PC-3 (cell line): ENCODE measurements around the gene ABCB8.

Source experiments
- EZH2 ChIP-seq: fragments of 300-600 bp; sonication (generic); IDR thresholded peaks from one replicate; pipeline ENCODE4 v1.6.1; 2017; ENCODE audit warnings: antibody characterized with exemption, mild to moderate bottlenecking, low read length; ENCODE audit not compliant: unreplicated experiment
- TF ChIP-seq, protein P1 (sequence below): fragments of 300-600 bp; sonication (generic); conservative IDR thresholded peaks from 2 replicates; pipeline ENCODE4 v1.5.1; 2017; ENCODE audit warnings: antibody characterized with exemption, low read depth, mild to moderate bottlenecking, low read length

DNA sequence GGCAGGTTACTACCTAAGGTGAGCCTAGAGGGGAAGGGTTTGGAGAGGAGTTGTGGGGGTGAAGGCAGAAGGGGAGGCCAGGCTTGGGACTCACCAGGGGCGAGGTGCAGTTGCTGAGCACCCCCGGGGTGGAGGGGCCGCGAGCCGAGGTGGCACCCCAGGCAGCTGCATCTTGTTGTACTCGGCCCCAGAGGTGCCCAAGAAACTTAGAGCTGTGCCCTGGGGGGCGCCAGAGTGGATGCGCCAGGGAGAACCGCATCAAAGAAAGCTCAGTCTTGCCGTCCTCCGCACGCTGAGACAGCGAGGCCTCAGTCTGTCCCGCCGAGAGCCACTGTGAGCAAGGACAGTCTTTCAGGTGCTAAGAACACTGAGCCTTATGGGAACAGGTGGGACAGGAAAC, 11.3 kb upstream of the ABCB8 start:
- TF ChIP-seq, protein P1, sequence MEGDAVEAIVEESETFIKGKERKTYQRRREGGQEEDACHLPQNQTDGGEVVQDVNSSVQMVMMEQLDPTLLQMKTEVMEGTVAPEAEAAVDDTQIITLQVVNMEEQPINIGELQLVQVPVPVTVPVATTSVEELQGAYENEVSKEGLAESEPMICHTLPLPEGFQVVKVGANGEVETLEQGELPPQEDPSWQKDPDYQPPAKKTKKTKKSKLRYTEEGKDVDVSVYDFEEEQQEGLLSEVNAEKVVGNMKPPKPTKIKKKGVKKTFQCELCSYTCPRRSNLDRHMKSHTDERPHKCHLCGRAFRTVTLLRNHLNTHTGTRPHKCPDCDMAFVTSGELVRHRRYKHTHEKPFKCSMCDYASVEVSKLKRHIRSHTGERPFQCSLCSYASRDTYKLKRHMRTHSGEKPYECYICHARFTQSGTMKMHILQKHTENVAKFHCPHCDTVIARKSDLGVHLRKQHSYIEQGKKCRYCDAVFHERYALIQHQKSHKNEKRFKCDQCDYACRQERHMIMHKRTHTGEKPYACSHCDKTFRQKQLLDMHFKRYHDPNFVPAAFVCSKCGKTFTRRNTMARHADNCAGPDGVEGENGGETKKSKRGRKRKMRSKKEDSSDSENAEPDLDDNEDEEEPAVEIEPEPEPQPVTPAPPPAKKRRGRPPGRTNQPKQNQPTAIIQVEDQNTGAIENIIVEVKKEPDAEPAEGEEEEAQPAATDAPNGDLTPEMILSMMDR = no peak
- no peak for TF ChIP-seq EZH2
